ENCODE data around the gene PDE11A. TPM values are rescaled to one million over a fixed set of nuclear protein-coding genes. Genes with fewer than 3 reads are reported as not detected.

Gene PDE11A
- total RNA-seq, 1 donor from 2014 or later, result 0.75 TPM

- intact Hi-C loops (cut with DNase I), result no loop called here
Observed at GRCh38 chr2:177668617-177669016, 404.0 kb downstream of the PDE11A start.

GRCh38 chr2:177667626-177668025 is 405.0 kb downstream of the PDE11A start:
- intact Hi-C loops (cut with DNase I), result no loop called here
- Histone ChIP-seq H3K27ac (no peak overlapping the region), H3K36me3 (no peaks in the 10 kb centered on the region), H3K4me1 (no peaks in the 10 kb centered on the region), H3K27me3 (no peaks in the 10 kb centered on the region), H3K9me3 (no peaks in the 10 kb centered on the region), H3K4me3 (no peak overlapping the region)
- no peak for DNase-seq (ENCODE audit: low spot score in 2 of 2)
- TF ChIP-seq CTCF (IDR thresholded peaks at IDR 0.05), result no peak

More at GRCh38 chr2:177668617-177669016, 404.0 kb downstream of the PDE11A start:
- Histone ChIP-seq H3K4me3 (no peak overlapping the region), H3K27me3 (no peaks in the 10 kb centered on the region), H3K27ac (no peak overlapping the region), H3K4me1 (no peaks in the 10 kb centered on the region), H3K36me3 (no peaks in the 10 kb centered on the region), H3K9me3 (no peaks in the 10 kb centered on the region)
- DNase-seq (ENCODE audit: low spot score in 2 of 2), result no peak
- TF ChIP-seq CTCF (IDR thresholded peaks at IDR 0.05), result no peak

- Histone ChIP-seq H3K36me3 (no peaks in the 10 kb centered on the region), H3K27ac (no peak overlapping the region), H3K27me3 (no peaks in the 10 kb centered on the region), H3K9me3 (no peaks in the 10 kb centered on the region), H3K4me1 (no peaks in the 10 kb centered on the region), H3K4me3 (no peak overlapping the region)
- intact Hi-C loops (cut with DNase I), result no loop called here
- no peak for DNase-seq (ENCODE audit: low spot score in 2 of 2)
- no peak for TF ChIP-seq CTCF (IDR thresholded peaks at IDR 0.05)
Observed at GRCh38 chr2:177666408-177666807, 406.2 kb downstream of the PDE11A start.

- Histone ChIP-seq H3K9me3 (no peaks in the 10 kb centered on the region), H3K4me1 (no peaks in the 10 kb centered on the region), H3K4me3 (no peak overlapping the region), H3K27ac (no peak overlapping the region), H3K27me3 (no peaks in the 10 kb centered on the region), H3K36me3 (no peaks in the 10 kb centered on the region)
- DNase-seq (ENCODE audit: low spot score in 2 of 2), result no peak
- intact Hi-C loops (cut with DNase I), result no loop called here
- no peak for TF ChIP-seq CTCF (IDR thresholded peaks at IDR 0.05)
Observed at GRCh38 chr2:177665948-177666347, 406.6 kb downstream of the PDE11A start.

- Histone ChIP-seq H3K9me3 (no peaks in the 10 kb centered on the region), H3K4me3 (no peak overlapping the region), H3K4me1 (no peaks in the 10 kb centered on the region), H3K27ac (no peak overlapping the region), H3K36me3 (no peaks in the 10 kb centered on the region), H3K27me3 (no peaks in the 10 kb centered on the region)
- no peak for TF ChIP-seq CTCF (IDR thresholded peaks at IDR 0.05)
- no peak for DNase-seq (ENCODE audit: low spot score in 2 of 2)
- intact Hi-C loops (cut with DNase I), result no loop called here
Observed at GRCh38 chr2:177665328-177665727, 407.2 kb downstream of the PDE11A start.

GRCh38 chr2:177662895-177663294 is 409.7 kb downstream of the PDE11A start:
- no peak for DNase-seq (ENCODE audit: low spot score in 2 of 2)
- intact Hi-C loops (cut with DNase I), result no loop called here
- no peak for TF ChIP-seq CTCF (IDR thresholded peaks at IDR 0.05)
- Histone ChIP-seq H3K27ac (no peak overlapping the region), H3K4me3 (no peak overlapping the region), H3K4me1 (no peaks in the 10 kb centered on the region), H3K36me3 (no peaks in the 10 kb centered on the region), H3K27me3 (no peaks in the 10 kb centered on the region), H3K9me3 (no peaks in the 10 kb centered on the region)
